HUDEP-2 (cell line): Measurements from ENCODE around the gene CFAP299.
A peak's percentile ranks its signal among the peaks of the same experiment; 100 is the strongest.
"Not testable (repeated sequence)": the region's sequence is repeated elsewhere in the genome, so short reads cannot be mapped to it uniquely, and the experiment has no call there.

Experiments used
- DNase-seq, 76 experiments: peaks; one replicate each; lab custom pipeline; 2025; ENCODE audit not compliant: unreplicated experiment in 76 of 76; lab: John Stamatoyannopoulos, UW

Gene CFAP299

DNA sequence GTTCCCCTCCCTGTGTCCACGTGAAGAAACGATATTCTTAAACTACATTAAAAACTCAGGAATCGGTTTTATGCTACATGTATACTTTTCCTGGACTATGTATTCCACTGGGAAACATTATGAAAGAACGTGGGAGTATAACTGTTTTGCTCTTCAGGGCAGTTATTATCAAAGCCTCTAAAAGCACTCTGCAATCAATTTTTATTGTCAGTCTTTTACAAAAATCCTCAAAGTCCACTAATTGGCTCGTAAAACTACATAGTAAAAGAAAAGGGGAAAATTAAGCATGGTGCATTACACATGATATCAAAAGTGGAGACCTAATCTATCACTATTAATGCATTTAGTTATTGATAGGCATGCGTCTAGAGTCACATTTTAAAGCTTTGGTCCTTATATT is 11.4 kb upstream of the CFAP299 start:
- no peak for DNase-seq

DNA sequence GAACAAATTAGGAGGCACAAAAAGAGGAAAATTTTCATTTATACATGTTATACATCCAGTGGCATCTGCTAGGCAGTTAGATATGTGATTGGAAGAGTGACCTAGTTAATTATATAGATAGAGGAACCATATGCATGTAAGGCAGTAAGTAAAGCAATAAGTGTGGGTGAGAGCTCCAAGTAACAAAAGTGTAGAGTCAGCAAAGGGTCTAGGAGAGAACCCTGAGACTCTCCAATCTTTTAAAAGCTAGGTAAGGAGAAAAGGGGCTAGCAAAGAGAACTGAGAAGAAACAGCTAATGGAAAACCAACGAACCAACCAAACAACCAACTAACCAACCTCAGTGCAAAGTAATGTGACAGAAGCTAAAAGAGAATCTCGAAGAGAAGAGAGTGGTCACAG is 3.8 kb upstream of the CFAP299 start:
- no peak for DNase-seq

DNA sequence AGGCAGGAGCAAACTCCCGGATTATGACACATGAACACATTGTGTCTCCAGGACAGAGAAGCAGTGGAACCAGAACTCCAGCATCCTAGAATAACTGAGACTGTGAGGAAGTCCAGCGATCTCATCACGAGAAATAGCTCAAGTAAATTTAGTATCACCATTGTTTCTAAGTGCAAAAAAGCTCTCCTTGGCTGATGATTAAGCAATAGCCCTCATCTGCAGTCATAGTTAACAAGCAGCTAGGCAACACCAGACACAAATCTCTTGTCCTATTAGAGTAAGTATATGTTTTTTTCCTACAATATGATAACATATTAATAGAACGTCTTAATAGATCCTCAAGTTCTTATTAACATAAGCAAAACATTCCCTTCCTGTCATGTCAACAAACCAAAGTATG is 2.4 kb upstream of the CFAP299 start:
- no peak for DNase-seq

DNA sequence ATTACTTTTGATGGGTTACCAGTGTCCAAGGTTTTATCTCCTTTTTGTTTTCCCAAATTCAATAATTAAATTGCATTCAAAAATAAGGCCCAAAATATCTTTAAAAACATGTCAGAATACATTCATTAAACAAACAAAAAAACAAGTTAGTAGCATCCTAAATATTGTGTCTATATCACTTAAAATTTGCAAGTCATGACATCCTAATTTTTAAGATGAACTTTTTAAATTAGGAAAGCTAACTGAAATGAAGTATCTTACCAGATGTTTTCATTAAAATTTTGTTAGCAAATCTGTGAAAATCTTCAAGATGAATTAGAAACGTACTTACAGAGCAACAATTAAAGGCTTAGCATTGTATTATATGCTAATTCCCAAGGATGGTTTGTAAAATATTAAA is 962 bp upstream of the CFAP299 start:
- DNase-seq = no peak

DNA sequence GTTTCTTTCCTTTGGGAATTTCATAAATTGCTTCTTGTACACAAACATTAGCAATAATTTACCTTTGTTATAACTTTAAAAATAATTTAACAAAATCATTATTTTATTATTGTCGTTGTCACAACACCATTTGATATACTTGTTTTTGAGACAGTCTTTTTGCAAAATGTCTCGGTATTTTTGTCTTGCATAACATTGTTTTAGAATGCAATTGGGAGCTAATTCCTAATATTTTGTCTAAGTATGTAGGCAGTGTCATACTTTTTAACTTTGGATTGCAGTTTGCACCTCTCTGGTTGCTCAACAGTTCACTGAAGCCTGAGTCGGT is 340 bp upstream of the CFAP299 start:
- no peak for DNase-seq

DNA sequence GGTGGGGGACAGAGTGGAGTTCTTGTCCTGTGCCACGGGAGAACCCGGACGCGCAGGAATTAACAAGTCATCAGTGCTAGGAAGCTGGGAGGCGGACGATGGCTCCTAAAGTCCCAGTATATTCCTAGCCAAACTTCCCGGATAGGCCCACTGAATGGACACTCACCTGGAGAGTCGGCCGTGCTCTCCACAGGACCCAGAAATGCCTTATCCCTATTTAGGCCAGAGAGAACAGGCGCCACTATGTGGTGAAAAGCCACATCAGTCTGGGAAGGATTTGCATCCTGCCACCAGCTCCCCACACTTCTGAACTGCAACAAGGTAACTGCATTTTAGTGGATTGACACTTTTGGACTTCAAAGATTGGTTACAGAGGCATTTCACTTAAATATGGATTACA is 1.1 kb downstream of the CFAP299 start:
- DNase-seq = peak in 2 of 76 experiments; percentile 1 to 6

DNA sequence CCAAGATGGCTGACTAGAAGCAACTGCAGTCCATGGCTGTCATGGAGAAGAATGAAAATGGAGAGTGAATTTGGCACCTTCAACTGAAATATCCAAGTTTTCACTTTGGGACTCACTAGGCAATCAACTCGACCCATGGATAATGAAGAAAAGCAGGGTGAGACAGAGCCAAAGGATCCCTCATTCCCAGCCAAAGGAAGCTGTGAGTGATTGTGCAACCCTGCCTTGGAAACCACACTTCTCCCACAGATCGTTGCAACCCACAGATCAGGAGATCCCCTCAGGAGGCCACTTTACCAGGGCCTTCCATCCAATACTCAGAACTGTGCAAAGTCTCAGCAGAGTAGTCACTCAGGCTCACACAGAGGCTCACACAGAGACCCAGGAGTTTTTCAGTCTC is 4.5 kb downstream of the CFAP299 start:
- DNase-seq = no peak

DNA sequence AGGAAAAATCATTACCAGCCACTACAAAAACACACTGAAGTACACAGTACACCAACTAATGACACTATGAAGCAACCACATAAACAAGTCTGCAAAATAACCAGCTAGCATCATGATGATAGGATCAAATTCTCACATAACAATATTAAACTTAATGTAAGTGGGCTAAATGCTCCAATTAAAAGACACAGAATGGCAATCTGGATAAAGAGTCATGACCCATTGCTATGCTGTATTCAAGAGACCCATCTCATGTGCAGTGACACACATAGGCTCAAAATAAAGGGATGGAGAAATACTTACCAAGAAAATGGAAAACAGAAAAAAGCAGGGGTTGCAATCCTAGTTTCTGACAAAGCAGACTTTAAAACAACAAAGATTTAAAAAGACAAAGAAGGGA is 7.2 kb downstream of the CFAP299 start:
- DNase-seq = not testable (repeated sequence)

DNA sequence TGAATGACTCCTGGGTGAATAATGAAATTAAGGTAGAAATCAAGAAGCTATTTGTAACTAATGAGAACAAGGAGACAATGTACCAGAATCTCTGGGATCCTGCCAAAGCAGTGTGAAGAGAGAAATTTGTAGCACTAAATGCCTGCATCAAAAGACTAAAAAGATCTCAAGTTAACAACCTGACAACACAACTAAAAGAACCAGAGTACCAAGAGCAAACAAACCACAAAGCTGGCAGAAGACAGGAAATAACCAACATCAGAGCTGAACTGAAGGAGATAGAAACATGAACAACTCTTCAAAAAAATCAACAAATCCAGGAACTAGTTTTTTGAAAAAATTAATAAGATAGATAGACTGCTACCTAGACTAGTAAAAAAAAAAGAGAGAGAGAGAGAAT is 8.4 kb downstream of the CFAP299 start:
- DNase-seq = no peak

DNA sequence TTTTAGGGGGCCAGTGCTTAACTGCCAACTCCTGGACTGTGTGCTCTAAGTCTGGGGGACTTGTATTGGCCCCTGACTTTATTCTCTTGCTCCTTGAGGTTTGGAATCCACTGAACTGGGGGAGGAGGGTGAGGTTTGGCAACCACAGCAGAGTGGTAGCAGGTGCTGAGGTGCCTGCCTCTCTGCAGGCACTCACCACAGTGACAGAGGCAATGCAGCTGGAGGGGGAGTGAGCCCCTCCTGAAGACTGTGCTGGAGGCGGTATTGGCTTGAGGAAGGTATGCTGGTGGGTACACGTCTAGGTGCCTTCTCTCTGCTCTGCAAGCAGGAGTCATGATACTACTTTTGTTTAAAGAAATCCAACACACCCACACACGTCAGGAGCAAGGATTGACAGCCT is 24.6 kb downstream of the CFAP299 start:
- no peak for DNase-seq

DNA sequence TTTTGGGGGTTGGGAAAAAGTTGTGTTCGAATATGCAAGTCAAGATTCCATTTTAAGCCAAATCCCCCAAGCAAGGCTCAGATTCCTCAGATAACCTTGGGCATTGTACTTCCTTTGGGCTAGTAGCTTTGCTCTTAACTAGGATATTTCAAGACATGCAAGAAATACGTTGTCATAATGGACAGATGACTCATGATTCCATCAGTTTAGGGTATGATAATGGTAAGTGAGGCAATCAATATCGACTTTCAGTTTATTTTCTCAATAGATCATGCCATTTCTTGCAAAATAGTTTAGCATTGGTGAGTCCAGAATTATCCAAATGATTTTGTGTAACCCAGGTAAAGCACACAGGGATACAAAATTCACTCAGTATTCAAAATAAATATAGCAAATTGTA is 25.4 kb downstream of the CFAP299 start:
- no peak for DNase-seq

DNA sequence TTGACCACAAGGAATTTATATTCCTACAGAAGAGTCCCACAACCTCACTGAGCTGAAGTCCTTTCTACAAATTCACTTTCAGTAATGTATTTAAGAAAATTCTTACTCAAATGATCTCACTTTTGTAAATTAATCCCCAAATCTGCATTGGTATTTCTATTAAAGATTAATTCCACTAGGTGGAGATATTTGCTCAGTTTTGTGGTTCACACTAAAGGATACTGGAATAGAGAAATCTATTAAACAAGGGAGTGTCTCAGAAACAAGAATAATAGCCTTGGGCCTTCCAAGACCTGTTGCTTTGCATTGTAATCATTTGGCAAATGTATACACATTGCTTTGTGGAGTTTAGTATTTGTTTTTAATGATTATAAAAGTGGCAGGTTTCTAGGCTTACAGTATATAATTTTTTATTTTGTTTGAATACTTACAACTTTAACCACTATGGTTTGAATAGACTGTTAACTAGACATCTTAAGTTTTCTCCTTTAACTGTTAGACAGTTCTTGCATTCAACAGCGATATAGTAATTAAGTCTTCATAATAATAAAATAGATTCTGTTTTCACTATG is 25.9 kb downstream of the CFAP299 start:
- peak in 5 of 76 experiments; percentile 4 to 21 (median 8) for DNase-seq

DNA sequence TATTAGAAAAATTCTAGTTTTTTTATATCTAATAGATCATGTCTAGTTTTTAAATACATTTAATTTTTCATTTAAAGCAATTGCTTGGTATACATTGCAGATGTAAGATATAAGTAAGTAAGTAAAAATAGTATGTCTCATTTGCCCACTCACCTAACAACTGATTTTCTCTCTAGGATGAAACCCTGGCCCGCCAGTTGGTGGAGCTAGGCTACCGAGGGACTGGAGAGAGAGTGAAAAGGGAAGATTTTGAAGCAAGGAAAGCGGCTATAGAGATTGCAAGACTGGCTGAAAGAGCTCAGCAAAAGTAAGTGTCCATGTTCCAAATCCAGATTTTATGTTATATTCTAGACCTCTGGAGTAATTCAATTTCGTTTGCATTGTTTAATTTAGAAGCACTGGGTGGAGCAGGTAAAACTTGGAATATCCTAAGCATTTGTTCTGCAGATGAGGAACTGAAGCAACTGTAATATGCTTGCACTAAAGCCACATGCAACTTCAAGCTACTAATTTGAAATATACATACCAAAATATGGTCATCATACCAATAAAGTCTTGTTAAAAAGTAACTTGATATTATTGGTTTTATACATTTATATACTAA is 27.1 kb downstream of the CFAP299 start:
- peak in 14 of 76 experiments; percentile 1 to 20 (median 4) for DNase-seq

DNA sequence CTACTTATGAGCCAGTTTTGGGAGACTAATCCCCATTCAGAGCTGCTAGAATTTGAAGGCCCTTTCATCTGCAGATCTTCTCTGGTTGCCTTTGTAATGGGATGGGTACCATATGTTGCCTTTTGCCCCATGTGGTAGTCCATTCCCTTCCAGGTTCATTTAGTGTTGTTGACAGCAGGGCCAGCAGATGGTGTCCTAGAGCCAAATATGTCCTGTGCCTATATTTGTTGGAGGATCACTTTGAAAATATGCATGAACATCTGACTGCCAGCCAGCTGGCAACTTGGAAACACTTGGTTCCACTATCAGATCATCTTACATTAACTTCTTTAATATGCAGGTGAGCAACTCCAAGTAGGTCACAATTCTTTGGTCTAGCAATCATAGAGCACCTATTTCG is 30.4 kb downstream of the CFAP299 start:
- peak in 25 of 76 experiments; percentile 0 to 48 (median 7) for DNase-seq

DNA sequence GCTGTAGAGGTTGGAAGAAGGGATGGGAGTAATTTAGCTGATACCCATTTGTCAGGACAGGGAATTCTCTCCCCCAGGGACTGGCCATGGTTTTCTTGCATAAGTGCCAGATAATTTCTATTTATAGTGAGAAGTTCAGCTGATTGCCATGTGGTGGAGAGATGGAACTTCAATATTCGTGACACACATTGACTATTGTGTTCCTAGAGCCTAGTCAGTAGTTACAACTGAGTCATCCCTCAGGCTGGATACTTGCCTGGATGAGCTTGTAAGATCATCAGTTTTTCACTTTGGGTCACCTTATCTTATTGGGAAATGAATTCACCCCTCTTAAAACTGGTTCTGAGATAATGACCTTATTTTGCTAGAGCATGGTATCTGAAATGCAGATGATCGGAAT is 32.2 kb downstream of the CFAP299 start:
- no peak for DNase-seq

DNA sequence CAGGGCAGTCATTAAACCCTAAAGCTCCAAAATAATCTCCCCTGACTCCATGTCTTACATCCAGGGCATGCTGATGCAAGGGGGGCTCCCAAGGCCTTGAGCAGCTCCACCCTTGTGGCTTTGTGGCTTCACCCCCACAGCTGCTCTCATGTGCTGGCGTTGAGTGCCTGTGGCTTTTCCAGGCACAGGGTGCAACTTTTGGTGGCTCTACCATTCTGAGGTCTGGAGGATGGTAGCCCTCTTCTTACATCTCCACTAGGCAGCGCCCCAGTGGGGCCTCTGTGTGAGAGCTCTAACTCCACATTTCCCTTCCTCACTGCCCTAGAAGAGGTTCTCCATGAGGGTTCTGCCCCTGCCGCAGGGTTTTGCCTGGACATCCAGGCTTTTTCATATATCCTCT is 35.1 kb downstream of the CFAP299 start:
- DNase-seq = no peak

DNA sequence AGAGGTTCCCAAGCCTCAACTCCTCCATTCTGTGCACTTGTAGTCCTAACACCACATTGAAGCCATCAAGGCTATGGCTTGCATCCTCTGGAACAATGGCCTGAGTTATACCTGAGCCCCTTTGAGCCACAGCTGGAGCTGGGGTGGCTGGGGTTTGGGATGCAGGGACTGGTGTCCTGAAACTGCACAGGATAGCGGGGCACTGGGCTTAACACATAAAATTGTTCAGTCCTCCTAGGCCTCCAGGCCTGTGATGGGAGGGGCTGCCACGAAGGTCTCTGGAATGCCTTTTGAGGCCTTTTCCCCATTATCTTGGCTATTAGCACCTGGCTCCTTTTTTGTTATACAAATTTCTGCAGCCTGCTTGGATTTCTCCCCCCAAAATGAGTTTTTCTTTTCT is 35.5 kb downstream of the CFAP299 start:
- no peak for DNase-seq

DNA sequence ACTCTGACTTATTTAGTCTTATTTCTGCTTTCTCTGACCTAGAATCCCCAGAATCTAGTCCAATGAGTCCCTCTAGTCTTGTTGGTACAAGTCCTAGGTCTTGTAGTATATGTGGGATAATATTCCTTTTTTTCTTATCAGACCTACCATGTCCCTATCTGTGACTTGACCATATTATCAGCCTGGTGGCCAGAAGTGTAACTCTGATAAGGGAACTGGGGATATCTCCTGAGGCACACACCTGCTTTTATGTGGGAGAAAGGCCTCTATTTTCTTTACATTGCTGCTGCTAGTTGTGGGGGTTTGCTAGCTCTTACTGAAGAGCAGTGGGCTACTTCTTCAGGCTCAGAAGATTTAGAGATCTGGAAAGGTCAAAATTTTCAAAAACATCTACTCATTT is 38.6 kb downstream of the CFAP299 start:
- no peak for DNase-seq

DNA sequence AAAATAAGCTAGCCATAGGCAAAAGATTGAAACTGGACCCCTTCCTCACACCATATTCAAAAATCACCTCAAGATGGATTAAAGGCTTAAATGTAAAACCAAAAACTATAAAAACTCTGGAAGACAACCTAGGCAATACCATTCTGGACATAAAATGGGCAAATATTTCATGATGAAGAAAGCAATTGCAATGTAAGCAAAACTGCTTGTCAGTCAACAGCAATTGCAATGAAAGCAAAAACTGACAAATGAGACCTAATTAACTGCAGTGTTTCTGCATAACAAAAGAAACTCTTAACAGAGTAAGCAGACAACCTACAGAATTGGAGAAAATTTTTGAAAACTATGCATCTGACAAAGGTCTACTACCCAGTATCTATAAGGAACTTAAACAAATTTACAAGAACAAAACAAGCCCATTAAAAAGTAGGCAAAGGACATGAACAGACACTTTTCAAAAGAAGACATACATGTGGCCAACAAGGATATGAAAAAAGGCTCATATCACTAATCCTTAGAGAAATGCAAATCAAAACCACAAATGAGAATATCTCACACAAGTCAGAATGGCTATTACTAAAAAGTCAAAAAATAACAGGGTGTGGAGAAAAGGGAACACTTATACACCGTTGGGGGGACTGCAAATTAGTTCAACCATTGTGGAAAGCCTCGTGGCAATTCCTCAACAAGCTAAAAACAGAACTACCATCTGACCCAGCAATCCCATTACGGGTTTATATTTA is 46.7 kb downstream of the CFAP299 start:
- DNase-seq = no peak

DNA sequence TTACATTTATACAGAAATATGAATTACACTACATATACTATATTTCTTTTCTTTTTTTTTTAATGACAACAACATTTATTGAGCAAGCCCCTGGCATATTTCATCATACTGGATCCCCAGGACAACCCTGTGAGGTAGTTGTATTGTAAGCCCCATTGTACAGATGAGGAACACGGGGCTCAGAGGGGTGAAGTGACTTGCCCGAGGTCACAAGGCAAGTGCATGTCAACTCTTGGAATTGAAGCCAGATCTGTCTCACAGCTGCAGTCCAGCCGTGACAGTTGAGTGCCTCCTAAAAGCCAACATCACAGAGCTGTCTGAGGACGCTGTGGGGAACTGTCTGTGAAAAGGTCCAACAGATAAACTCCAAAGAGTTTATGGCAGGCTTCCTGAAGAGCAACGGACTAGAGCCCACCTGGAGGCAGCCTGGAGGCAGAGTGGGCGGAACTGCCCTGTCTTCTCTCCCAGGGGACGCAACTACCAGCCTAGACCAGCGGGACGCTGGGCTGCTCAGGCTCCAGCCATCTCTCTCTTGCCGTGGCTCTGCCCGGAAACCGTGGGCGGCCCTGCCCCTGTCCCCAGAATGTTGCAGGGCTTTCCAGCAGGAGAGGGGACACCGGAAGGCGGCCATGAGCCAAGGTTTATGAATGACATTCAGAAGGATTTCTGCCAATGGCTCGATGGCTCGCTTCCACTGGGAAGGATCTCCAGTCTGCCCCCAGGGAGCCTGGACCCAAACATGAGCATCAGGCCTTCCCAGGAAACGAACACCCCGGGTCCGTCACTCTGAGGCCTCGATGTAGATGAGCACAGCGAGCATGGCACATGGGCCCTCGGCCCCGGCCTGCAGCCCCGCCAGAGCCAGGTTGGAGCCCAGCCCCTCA is 50.1 kb downstream of the CFAP299 start:
- no peak for DNase-seq

DNA sequence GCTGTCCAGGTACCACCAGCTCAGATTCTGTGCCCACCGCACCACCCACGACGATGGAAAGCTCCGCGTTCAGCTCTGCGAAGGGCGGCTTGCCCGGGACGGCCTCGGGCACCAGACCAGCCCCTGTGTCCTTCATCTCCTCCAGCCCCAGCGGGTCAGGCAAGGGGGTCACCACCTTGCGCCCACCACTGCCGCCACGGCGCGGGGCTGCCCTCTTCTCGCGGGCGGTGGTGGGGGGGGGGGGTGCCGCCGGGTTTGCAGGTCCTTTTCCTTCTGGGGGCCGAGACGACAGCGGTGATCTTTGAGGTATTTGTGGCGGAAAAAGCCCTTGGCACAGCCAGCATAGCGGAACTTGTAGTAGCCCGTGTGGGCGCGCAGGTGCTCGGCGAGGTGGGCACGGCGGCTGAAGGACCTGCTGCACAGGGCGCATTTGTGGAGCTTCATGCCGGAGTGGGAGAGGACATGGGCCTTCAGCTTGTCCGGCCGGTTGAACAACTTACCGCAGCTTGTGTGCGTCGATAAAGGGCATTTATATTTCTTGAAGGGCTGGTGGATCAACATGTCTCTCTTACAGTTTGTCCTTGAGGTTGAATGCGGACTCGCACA is 50.9 kb downstream of the CFAP299 start:
- DNase-seq = no peak
